Hematopoietic multipotent progenitor cell treated with erythropoietin and hydrocortisone succinate and interleukin-3 and kit ligand, for 17 days (in vitro differentiated cells): ENCODE data around the gene CNTNAP2.
A peak's percentile ranks its signal among the peaks of the same experiment; 100 is the strongest.
"Not testable (repeated sequence)": the region's sequence is repeated elsewhere in the genome, so short reads cannot be mapped to it uniquely, and the experiment has no call there.

Experiments
- DNase-seq: peaks from one replicate; pipeline ENCODE4 v3.0.0-alpha.2; 2015; ENCODE audit warnings: low spot score

Gene CNTNAP2

DNA sequence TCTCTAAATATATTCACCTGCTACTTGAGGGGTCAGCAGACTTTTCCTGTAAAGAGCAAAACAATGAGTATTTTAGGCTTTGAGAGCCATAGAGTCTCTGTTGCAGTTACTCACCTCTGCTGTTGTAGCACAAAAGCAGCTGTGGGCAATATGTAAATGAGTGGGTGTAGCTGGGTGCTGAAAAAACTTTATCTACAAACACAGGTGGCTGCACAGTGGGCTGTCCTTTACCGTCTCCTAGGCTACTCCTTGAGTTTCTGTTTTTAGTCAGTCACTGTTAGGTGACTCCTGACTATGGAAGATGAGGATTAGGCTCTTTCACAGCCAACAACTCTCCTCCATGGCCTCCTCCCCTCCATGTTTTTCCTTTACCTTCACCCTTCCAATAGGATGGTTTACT, 2187.9 kb downstream of the CNTNAP2 start:
- peak; percentile 60 for DNase-seq

DNA sequence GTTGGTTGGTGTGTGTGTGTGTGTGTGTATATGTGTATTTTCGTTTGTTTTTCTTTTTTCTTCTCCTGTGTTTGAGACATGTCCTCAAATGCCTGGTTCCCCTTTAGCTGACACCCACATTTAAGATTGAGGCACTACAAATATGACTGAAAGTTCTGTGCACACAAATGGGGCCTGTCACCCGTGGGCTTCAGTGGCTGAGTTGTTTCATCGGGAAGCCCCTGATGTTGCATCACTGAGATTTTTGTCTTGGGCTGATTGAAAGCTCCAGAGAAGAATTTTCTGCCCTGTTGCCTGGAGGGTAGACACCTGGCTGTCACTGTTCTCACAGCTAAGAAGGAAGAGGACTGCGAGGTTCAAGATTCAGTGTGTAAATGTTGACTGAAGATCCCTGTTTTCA, 2190.2 kb downstream of the CNTNAP2 start:
- DNase-seq, result no peak

GRCh38 chr7:148318102-148318811, 2201.7 kb downstream of the CNTNAP2 start:
- DNase-seq, result no peak

DNA sequence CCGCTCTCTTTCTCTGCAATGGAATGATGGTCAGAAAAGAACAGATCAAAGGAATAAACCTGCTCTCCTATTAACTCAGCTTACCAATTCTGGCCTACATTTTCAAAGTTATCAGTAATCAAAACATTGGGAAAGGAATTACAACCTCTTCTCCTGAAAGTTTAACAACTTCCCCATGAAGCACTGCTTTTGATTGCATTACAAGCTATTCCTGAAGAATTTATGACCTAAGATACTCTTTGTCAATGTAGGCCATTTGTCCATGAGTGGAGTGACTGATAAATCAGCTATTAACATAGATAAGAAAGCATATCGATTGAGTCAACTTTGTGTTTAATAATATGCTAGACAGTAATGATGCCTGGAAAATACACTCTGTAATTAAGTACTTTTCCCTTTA, 2202.2 kb downstream of the CNTNAP2 start:
- DNase-seq, result no peak

GRCh38 chr7:148319316-148319808, 2202.8 kb downstream of the CNTNAP2 start:
- no peak for DNase-seq

DNA sequence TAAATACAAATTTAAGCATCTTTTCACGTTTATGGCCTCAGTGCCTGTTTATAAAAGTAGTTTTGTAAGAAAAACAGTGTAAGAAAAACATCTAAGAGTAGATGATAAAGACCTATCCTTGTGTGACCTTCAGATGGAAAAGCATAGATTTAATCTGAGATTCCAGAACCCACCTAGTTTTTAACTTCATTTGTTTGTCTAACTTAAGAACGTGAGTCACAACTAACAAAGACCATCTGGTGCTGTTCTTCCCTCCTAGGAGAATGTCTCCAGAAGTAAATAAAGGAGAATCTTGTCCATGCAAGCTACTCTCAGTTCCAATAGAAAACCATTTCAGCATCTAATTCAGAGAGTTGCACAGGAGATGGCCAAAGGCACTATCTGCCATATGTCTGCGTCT, 2208.6 kb downstream of the CNTNAP2 start:
- no peak for DNase-seq

- DNase-seq, result no peak
Measured at GRCh38 chr7:148327379-148327778, 2210.8 kb downstream of the CNTNAP2 start.

DNA sequence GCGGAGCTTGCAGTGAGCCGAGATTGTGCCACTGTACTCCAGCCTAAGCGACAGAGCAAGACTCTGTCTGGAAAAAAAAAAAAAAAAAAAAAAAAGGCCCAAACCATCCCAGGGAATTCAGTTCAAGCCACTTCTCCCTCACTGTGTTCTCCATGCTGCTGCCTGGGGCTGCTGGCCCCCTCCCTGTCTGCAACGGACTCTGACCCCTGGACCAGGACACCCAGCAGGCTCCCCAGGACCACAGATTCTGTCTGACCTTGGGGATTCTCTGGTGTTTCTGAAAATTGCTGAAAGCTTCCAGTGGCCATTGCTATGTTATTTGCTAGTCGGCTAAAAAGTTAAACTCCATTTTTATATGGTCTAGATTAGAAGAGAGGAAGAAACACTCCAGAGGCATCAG, 2212.3 kb downstream of the CNTNAP2 start:
- DNase-seq, result no peak

DNA sequence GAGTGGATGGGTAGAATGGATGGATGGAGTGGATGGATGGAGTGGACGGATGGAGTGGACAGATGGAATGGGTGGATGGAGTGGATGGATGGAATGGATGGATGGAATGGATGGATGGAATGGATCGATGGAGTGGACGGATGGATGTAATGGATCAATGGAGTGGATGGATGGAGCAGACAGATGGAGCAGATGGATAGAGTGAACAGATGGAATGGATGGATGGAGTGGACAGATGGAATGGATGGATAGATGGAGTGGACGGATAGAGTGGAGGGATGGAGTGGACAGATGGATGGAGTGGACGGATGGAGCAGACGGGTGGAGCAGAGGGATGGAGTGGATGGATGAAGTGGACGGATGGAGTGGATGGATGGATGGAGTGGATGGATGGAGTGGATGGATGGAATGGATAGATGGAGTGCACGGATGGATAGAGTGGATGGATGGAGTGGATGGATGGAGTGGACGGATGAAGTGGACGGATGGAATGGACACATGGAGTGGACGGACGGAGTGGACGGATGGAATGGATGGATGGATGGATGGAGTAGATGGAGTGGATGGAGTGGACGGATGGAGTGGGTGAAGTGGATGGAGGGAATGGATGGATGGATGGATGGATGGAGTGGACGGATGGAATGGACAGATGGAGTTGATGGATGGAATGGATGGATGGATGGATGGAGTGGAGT, 2213.7 kb downstream of the CNTNAP2 start:
- DNase-seq, result no peak

GRCh38 chr7:148330822-148331221, 2214.2 kb downstream of the CNTNAP2 start:
- DNase-seq, result no peak

DNA sequence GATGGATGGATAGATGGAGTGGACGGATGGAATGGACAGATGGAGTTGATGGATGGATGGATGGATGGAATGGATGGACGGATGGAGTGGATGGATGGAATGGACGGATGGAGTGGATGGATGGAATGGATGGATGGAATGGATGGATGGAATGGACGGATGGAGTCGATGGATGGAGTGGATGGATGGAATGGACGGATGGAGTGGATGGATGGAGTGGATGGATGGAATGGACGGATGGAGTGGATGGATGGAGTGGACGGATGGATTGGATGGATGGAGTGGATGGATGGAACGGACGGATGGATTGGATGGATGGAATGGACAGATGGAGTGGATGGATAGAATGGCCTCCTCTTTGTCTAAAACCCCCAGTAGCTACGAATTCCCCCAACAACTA, 2214.9 kb downstream of the CNTNAP2 start:
- DNase-seq, result not testable (repeated sequence)

GRCh38 chr7:148332191-148333186, 2215.9 kb downstream of the CNTNAP2 start:
- no peak for DNase-seq

GRCh38 chr7:148334441-148334956, 2217.9 kb downstream of the CNTNAP2 start:
- no peak for DNase-seq

DNA sequence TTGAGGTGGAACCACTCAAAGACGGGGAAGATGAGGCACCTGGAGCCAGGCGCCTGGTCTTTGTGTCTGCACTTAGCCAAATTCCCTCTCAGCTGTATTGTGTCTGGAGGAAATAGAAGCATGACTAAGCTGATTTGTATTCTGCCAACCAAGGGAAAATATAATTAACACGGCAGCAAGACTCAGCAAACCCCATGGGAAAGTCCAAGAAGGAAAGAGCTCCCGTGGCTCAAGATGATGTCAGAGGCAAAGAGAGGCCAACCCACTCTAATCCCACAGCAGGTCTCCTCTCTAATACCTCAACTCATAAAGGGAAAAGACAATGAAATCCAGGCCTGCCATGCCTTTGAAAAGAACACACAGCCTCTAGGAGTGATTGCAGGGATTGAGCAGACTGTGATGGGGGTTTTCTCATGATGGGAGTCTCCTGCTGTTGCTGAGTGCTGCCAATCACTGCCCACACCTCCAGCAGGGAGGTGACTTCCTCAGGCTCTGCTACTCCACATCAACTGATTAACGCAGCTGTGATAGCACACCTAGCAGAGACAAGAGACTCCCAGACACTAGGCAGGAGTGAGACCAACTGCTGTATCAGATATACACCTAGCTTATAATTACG, 2218.5 kb downstream of the CNTNAP2 start:
- no peak for DNase-seq

DNA sequence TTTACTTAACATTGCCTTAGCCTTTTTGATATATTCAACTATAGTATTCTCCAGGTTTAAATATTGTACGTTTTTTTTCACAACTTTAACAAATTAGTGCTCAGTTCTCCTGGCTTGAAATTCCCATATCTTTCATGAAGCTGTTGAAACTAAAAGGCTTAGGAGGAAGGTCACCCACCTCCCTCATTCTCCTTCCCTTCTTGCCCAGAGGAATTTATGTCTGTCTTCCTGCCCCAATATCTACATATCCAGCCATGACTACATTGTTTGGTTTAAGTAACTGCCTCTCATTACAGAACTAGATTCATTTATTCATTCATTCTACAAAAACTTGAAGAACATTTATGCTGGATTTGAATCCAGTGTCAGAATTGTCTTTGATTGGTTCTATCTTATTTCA, 2219.2 kb downstream of the CNTNAP2 start:
- no peak for DNase-seq

GRCh38 chr7:148336411-148336810, 2219.8 kb downstream of the CNTNAP2 start:
- DNase-seq, result no peak

DNA sequence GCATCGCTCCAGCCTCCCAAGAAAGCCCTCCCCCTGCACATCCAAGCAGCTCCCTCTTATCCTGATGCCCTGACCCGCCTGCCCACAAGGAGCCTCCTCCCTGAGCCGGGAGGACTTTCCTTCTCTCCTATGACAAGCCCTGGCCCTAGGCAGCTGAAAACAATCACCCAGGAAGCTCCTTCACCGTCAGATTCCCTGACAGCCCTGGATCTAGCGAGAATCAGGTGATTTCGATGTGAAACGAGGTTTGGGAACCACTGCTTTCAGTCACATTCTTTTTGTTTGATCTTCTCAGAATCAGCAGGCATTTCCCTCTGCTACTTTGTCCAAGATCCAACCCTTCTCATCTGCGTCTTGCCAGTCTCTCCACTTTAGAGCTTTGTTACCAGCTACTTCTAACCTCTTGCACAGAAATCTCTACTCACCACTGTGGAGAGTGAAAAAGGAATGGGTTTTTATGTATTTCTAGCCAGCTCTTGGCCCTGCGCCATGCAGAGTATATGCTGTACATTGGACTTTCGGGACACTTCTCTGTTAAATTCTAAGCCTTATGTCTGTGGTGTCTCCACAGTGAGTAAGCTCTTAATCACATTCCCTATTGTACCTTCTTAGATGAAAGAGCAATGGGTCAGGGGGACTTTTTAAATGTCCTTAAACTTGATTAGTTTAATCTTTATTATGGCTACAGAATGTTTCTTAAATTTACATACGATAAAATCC, 2220.8 kb downstream of the CNTNAP2 start:
- no peak for DNase-seq

DNA sequence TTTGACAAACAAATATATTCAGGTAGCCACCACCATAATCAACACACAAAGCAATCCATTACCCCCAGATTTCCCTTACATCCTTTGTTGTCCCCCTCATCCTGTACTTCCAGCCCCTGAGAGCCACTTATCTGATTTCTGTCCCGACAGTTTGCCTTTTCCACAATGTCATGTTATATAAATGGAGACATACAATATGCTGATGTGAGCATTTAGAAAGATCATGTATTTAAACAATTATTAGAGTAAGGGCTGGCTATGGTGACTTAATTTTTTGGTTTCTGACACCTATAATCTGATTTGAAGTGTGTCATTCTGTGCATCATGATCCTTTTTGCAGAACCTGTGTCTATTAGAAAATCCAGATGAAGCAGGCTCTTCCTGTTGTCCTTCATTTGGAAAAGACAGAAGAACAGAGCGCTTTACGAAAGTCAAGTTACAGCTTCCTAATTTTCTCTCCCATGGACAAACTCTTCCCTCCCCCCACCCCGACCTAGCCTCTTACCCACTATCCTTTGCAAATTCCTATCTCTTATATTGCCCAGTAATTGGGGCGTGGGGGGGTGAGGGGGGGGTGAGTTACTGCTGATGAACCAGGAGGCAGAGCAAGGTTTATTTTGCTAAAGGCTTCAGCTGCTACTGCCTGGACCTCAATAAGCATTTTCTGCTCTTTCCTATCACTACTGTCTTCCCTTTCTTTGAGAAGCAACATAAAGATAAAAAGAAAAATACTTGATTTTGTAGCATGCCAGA, 2221.6 kb downstream of the CNTNAP2 start:
- DNase-seq, result no peak

GRCh38 chr7:148340438-148341280, 2224.1 kb downstream of the CNTNAP2 start:
- no peak for DNase-seq
